K562 (cell line): ENCODE measurements around the gene GLIS2. TPM values are rescaled to one million over a fixed set of nuclear protein-coding genes. Genes with fewer than 3 reads are reported as not detected.

Experiments used
- ATAC-seq: fragments of 200-7000 bp; cut with Tn5 transposase; 3 replicates; pipeline ENCODE4 v1.9.1; 2020; ENCODE audit warnings: moderate library complexity
- BruUV-seq: library from RNA; stranded (reverse); fragments of 400-500 nt; replicated peaks from 2 replicates; lab custom pipeline; 2021; lab: Mats Ljungman, UMichigan
- CTCF ChIA-PET: fragments of 300-600 bp; formaldehyde crosslinking; extraction: SDS; loops from one replicate; lab custom pipeline; 2021; ENCODE audit warnings: low intra/inter-chr PET ratio; lab: Yijun Ruan, JAX
- POLR2A ChIA-PET: fragments of 300-600, 350-650 bp; sonication (Branson Sonifier 250); formaldehyde crosslinking; extraction: SDS; loops from one replicate; lab custom pipeline; 2021; ENCODE audit warnings: antibody characterized with exemption, inconsistent platforms; lab: Yijun Ruan, JAX
- DNase-seq, 4 experiments: peaks; one replicate each; pipeline versions ENCODE4 v3.0.0 to v3.0.0-alpha.2; 2011 to 2018; ENCODE audit warnings: low spot score in 3 of 4, mixed read lengths in 3 of 4; ENCODE audit errors: extremely low read depth in 1 of 4
- FAIRE-seq: peaks from 2 replicates; lab custom pipeline; 2011; peaks lifted over from hg19 to GRCh38; lab: Jason Lieb, UNC
- H2AFZ ChIP-seq: 2 replicates; pipeline ENCODE4 v1.6.0; 2011; ENCODE audit warnings: low read depth, low read length, control low read depth, inconsistent platforms
- H3K27ac ChIP-seq: fragments of 200-600 bp; 3 replicates; pipeline ENCODE4 v1.8.0; 2011; ENCODE audit warnings: low read depth, mild to moderate bottlenecking, control low read depth, inconsistent platforms, low read length, moderate library complexity, mixed read lengths; ENCODE audit errors: extremely low read depth
- H3K27me3 ChIP-seq, 2 experiments: fragments of 300-600 bp in 1 of 2; 2 replicates in 1 of 2; 3 replicates in 1 of 2; pipeline versions ENCODE4 v1.6.0 to v1.8.0; 2011; ENCODE audit warnings: inconsistent platforms in 2 of 2, low read length in 2 of 2, mild to moderate bottlenecking in 1 of 2, mixed read lengths in 1 of 2, moderate library complexity in 1 of 2; ENCODE audit not compliant: control insufficient read depth in 2 of 2, insufficient read depth in 2 of 2
- H3K36me3 ChIP-seq: fragments of 300-600 bp; 3 replicates; pipeline ENCODE4 v1.8.0; 2011; ENCODE audit warnings: mild to moderate bottlenecking, low read length, inconsistent platforms; ENCODE audit not compliant: control insufficient read depth, insufficient read depth
- H3K4me1 ChIP-seq, 2 experiments: fragments of 200-600 bp in 1 of 2; replicated peaks in 1 of 2; 2 replicates in 1 of 2; 3 replicates in 1 of 2; pipeline versions ENCODE4 v1.5.1 to v1.8.0; 2011; ENCODE audit warnings: inconsistent platforms in 2 of 2, low read length in 2 of 2, mild to moderate bottlenecking in 1 of 2, mixed read lengths in 1 of 2, moderate library complexity in 1 of 2; ENCODE audit not compliant: control insufficient read depth in 2 of 2, insufficient read depth in 2 of 2
- H3K4me2 ChIP-seq: 2 replicates; pipeline ENCODE4 v1.6.1; 2011; ENCODE audit warnings: low read length, control low read depth, inconsistent platforms, mixed read lengths; ENCODE audit not compliant: insufficient read depth
- H3K4me3 ChIP-seq: fragments of 200-600 bp; sonication (generic), shearing (Covaris generic); 2 replicates; pipeline ENCODE4 v1.5.1; 2016; ENCODE audit warnings: control low read depth, inconsistent platforms
- H3K79me2 ChIP-seq: fragments of 200-600 bp; 3 replicates; pipeline ENCODE4 v1.8.0; 2011; ENCODE audit warnings: low read length, inconsistent platforms; ENCODE audit not compliant: control insufficient read depth, insufficient read depth
- H3K9ac ChIP-seq, 2 experiments: 2 replicates each; pipeline versions ENCODE4 v1.6.0 to v1.6.1; 2011; ENCODE audit warnings: low read depth in 2 of 2, low read length in 2 of 2, control low read depth in 1 of 2, inconsistent platforms in 1 of 2, mild to moderate bottlenecking in 1 of 2, mixed read lengths in 1 of 2; ENCODE audit not compliant: insufficient read depth in 1 of 2
- H3K9me1 ChIP-seq: one replicate; pipeline ENCODE4 v1.6.0; 2011; ENCODE audit warnings: inconsistent platforms, mild to moderate bottlenecking, low read length, moderate library complexity; ENCODE audit not compliant: control insufficient read depth, insufficient read depth
- H3K9me3 ChIP-seq: replicated peaks from 2 replicates; pipeline ENCODE4 v1.5.1; 2011; ENCODE audit warnings: low read depth, low read length, inconsistent platforms; ENCODE audit not compliant: control insufficient read depth, insufficient read depth
- H4K20me1 ChIP-seq: replicated peaks from 2 replicates; pipeline ENCODE4 v1.6.1; 2011; ENCODE audit warnings: low read length, inconsistent platforms, mixed read lengths; ENCODE audit not compliant: control insufficient read depth, insufficient read depth
- GTF2E2 ChIP-seq: fragments of 200-800 bp; sonication (Bioruptor generic); IDR thresholded peaks from 2 replicates; pipeline ENCODE4 v1.6.1; 2016; ENCODE audit warnings: missing genetic modification characterization, missing compliant biosample characterization
- POU5F1 ChIP-seq: fragments of 150-350 bp; IDR thresholded peaks from 2 replicates; pipeline ENCODE4 v1.6.1; 2014; ENCODE audit warnings: borderline replicate concordance, low read length, low read depth, mild to moderate bottlenecking; ENCODE audit not compliant: partially characterized antibody
- STAT5A ChIP-seq: IDR thresholded peaks from 2 replicates; pipeline ENCODE4 v1.6.1; 2012; ENCODE audit warnings: low read length, inconsistent platforms, borderline replicate concordance
- WGBS: fragments of 100-300 bp; shearing (Covaris generic); methylation state at CpG from one replicate; pipeline ENCODE4 v1.1.6; 2016; ENCODE audit warnings: low coverage, mixed read lengths; ENCODE audit not compliant: insufficient coverage; ENCODE audit errors: missing lambda C conversion rate; 5-methylcytosine and 5-hydroxymethylcytosine counted together
- in situ Hi-C: fragments of 300-500 bp; cut with MboI; formaldehyde crosslinking; loops from 4 replicates; pipeline ENCODE4 v1.15.0; 2018; ENCODE audit warnings: inconsistent platforms, mixed read lengths
- intact Hi-C: fragments of 100-400 bp; cut with micrococcal nuclease; formaldehyde crosslinking; loops from 2 replicates; pipeline ENCODE4 v1.14.2; 2022
- polyA plus RNA-seq, 8 experiments: library from polyadenylated mRNA; depleted of rRNA in 4 of 8; stranded (reverse) in 5 of 8; unstranded in 3 of 8; fragments of >200 nt; fragmentation: Nextera tagmentation in 2 of 8; fragmentation: Illumina TruSeq in 1 of 8; extraction: Ambion mirVana in 2 of 8; extraction: Trizol in 1 of 8; gene quantifications; 2 replicates each; pipeline versions ENCODE4 v1.2.1 to v1.2.3, GENCODE V29; 2011 to 2014; ENCODE audit warnings: inconsistent platforms in 1 of 8, missing spikeins in 1 of 8
- total RNA-seq, 7 experiments: library from RNA; depleted of rRNA in 6 of 7; stranded (reverse); fragments of >200 nt in 6 of 7; fragmentation: Illumina TruSeq in 2 of 7; extraction: Trizol in 2 of 7; gene quantifications; 2 replicates each; pipeline versions ENCODE4 v1.2.1 to v1.2.3, GENCODE V29; 2011 to 2021; ENCODE audit warnings: low replicate concordance in 1 of 7
- TF ChIP-seq, protein P1 (sequence below), 2 experiments: fragments of 450-650 bp in 1 of 2; sonication (generic) in 1 of 2; formaldehyde crosslinking in 1 of 2; IDR thresholded peaks in 1 of 2; conservative IDR thresholded peaks in 1 of 2; 2 replicates each; pipeline versions ENCODE4 v1.6.1 to v1.8.1; 2016 to 2023; ENCODE audit warnings: mild to moderate bottlenecking in 2 of 2, moderate library complexity in 2 of 2, inconsistent platforms in 1 of 2, missing genetic modification reagents in 1 of 2

GLIS2 gene
- total and polyA plus RNA-seq, 9 of the 15 experiments (the other 6 are each of a cell fraction or from before 2014, with no cell fraction given): 0.10 to 9.0 (median 0.57) TPM

DNA sequence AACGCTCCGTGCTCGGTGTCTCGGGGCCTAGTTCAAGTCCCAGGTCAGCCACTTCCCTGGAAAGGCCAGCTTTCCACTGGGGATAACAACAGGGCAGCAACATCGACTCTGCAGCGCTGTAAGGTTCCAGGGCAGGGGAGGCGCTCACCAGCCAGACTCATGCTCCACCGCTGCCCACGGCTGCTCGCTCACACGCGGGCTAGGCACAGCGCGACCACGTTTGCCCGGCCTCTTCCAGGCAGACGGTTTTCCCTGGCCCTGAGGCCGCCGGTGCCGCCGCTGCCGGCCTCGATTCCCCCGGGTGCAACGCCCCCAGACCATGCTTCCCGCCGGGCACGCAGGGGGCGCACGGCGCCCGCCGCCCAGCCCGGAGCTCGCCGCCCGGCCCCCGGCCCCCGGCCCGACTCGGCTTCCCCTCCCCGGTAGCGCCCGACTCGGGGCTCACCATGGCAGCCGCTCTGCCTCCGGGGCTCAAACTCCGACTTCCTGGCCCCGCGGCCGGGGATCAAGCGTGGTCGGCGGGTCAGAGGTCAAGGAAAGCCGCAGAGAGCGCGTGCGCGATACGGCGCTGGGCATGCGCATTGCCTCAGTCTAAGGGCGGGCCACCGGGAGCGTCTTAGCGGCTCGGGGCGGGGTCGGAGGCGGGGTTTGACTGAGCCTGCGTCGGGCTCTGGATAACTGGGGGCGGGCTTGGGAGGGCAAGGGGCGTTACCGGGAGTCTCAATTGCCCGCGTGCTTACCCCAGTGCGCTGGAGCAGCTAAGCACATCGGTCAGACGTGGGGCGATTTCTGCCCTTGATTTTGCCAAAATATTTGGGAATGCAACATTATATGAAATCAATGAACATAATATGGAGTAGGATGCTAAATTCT is 35.2 kb downstream of the GLIS2 start, which contains the start of gene PAM16 (continued):
- no peak for TF ChIP-seq STAT5A
- TF ChIP-seq, all 486 proteins: peak for 91

- TF ChIP-seq GTF2E2 (no peak), POU5F1 (no peak)
- TF ChIP-seq, protein P1, sequence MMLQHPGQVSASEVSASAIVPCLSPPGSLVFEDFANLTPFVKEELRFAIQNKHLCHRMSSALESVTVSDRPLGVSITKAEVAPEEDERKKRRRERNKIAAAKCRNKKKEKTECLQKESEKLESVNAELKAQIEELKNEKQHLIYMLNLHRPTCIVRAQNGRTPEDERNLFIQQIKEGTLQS (IDR thresholded peaks at IDR 0.05): peak; percentile 28; the same call in 1 of the 2 replicates
- TF ChIP-seq, protein P1 (CRISPR knock-in tag; conservative IDR thresholded peaks at IDR 0.05): no peak
- ATAC-seq: no peak
- Histone ChIP-seq H3K4me3 (no peak overlapping the region), H3K27me3 (no peaks in the 10 kb centered on the region), H3K9me3 (no peaks in the 10 kb centered on the region), H3K27ac (peak overlapping the region; percentile 59; the same call in 2 of the 3 replicates), H3K9me1 (no peaks in the 10 kb centered on the region), H3K79me2 (peaks cover 42% of the 10 kb centered on the region), H3K36me3 (peaks cover 34% of the 10 kb centered on the region; the same call in 1 of the 3 replicates), H2AFZ (peak overlapping the region; percentile 84), H4K20me1 (peaks cover 11% of the 10 kb centered on the region; the same call in 1 of the 2 replicates), H3K4me2 (peak overlapping the region; percentile 100), H3K9ac (peak overlapping the region in 1 of 2 experiments; percentile 44; a peak in 2 of 4 replicates), H3K4me1 (peaks cover 22 to 46% of the 10 kb centered on the region in 2 experiments; a peak in 4 of 5 replicates)
- intact Hi-C loops: no loop called here
- in situ Hi-C loops: no loop called here
- peak; percentile 35 for FAIRE-seq
- POLR2A ChIA-PET: interaction anchor here (0.6 to 1.2 kb wide), 5 partner anchors 10 to 54 kb away, joined by 3 to 6 read pairs (median 3); partner anchors contain the start of gene VASN
- no TSS peak for BruUV-seq
- DNase-seq: peak in 1 of 4 experiments; percentile 30
- 39% methylated on average over 7 of the region's 7 CpGs for WGBS
- CTCF ChIA-PET: interaction anchor here (0.7 kb wide), 1 partner anchor 156 kb away, joined by 10 read pairs; no protein-coding TSS in a partner anchor
Measured at GRCh38 chr16:4351880-4352279, 36.0 kb downstream of the GLIS2 start.
